SK-N-MC (cell line): ENCODE measurements around the gene IGFN1.

Source experiments
- EZH2 ChIP-seq: fragments of 200-600 bp; sonication (generic); IDR thresholded peaks from one replicate; pipeline ENCODE4 v1.6.1; 2017; ENCODE audit warnings: antibody characterized with exemption
- POLR2AphosphoS5 ChIP-seq: IDR thresholded peaks from 2 replicates; pipeline ENCODE4 v1.6.1; 2012; ENCODE audit warnings: mild to moderate bottlenecking, low read depth, low read length, borderline replicate concordance

DNA sequence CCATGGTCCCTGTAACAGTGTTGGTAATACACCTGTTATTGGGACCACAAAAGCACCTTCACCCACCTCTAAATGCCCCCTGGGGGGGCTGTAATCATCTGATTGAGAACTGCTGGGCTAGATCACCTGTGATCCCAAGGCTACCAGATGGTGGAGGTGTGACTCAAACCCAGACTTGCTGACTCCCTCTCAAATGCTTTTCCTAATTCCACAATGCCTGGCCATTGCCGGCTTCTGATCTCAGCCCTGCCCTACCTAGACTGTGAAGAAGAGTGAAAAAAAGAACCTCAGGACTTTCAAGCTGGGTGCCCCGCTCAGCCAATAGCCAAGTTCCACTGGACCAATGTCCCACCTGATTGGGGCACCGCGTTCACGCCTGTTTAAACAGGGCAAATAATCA, 45.9 kb upstream of the IGFN1 start:
- TF ChIP-seq POLR2AphosphoS5 (no peak), EZH2 (no peak)
